Uterus (tissue), 2 donors: ENCODE data around the gene TMEM41B.

ENCODE experiments used
- POLR2A ChIP-seq, 2 donors: fragments of 450-650 bp; IDR thresholded peaks; one replicate each; pipeline ENCODE4 v1.6.1; 2016; ENCODE audit warnings: antibody characterized with exemption in 2 of 2, mild to moderate bottlenecking in 1 of 2, moderate library complexity in 1 of 2
- TF ChIP-seq, protein P1 (sequence below), 4 experiments: fragments of 200-600 bp in 2 of 4; fragments of 450-650 bp in 2 of 4; sonication (generic) in 2 of 4; IDR thresholded peaks; one replicate each; pipeline ENCODE4 v1.5.1; 2016 to 2019; ENCODE audit warnings: antibody characterized with exemption in 4 of 4, mild to moderate bottlenecking in 2 of 4, moderate library complexity in 1 of 4

DNA sequence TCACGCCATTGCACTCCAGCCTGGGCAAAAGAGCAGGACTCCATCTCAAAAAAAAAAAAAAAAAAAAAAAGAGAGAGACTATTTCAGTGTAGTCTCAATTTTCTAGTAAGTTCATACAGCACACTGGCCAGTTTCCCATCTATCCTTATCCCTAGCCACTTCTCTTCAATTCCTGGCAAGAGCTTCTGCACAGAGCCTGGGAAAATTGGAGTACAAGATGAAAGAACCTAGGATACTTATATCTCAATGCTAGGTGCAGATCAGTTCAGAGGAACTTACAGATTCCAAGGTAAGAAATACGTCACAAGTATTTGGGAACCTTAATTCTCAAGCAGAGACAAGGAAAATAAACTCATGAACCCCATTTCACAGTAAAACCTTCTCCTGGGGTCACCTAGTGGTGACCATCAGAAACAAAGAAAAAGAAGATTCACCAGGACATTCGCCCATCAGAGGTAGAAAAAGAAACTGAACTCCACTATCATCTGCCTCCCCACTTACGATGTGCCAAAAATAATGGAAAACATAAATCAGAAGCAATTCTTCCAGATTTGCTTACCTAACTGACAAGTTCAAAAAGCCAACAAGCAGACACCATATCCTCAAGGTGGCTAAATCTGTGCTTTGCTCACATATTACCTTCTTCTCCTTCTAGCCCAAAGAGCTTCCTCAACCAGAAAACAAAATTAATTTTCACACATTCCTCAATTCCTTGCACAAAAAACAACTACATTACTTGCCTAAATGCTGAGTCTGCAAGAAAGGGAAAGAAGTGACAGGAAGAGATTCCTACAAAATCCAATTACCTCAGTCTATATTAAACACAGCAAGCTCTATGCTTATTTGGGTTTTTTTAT lies 54.2 kb downstream of the TMEM41B start:
- no peak for TF ChIP-seq POLR2A (IDR thresholded peaks at IDR 0.05)
- TF ChIP-seq, protein P1, sequence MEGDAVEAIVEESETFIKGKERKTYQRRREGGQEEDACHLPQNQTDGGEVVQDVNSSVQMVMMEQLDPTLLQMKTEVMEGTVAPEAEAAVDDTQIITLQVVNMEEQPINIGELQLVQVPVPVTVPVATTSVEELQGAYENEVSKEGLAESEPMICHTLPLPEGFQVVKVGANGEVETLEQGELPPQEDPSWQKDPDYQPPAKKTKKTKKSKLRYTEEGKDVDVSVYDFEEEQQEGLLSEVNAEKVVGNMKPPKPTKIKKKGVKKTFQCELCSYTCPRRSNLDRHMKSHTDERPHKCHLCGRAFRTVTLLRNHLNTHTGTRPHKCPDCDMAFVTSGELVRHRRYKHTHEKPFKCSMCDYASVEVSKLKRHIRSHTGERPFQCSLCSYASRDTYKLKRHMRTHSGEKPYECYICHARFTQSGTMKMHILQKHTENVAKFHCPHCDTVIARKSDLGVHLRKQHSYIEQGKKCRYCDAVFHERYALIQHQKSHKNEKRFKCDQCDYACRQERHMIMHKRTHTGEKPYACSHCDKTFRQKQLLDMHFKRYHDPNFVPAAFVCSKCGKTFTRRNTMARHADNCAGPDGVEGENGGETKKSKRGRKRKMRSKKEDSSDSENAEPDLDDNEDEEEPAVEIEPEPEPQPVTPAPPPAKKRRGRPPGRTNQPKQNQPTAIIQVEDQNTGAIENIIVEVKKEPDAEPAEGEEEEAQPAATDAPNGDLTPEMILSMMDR (IDR thresholded peaks at IDR 0.05): peak in 1 of 4 experiments; percentile 7
